ENCODE measurements around the gene TRIB2. TPM values are rescaled to one million over a fixed set of nuclear protein-coding genes. Genes with fewer than 3 reads are reported as not detected.

TRIB2 gene
- total and polyA plus RNA-seq, 5 experiments from 2014 or later = 22.5 to 85.1 (median 30.5) TPM

DNA sequence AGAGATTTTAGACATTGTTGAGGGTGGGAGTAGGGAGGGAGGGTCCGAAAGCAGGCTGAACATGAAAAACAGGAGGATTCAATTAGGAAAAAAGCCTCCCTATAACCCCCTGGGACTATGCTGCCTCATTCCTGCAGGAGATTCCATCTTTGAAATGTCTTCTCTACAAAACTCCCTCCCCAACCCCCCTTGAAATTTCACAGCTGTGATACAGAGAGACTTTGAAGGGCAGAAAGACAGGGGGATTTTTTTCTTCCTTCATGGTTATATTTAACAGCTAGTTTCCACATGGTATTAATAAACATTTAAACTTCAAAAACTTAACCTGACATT is 57.6 kb downstream of the TRIB2 start:
- ATAC-seq (no peak), DNase-seq (no peak)
- peaks cover 0 to 3% (median 1%) of the 10 kb centered on the region in 4 donors for H3K4me1 Mint-ChIP-seq
- POLR2A ChIA-PET = no interaction called here
- no peaks in the 10 kb centered on the region for H3K36me3 Mint-ChIP-seq
- peaks cover 7 to 28% (median 15%) of the 10 kb centered on the region in 5 donors for H3K27me3 Mint-ChIP-seq
- no peak overlapping the region for H3K4me3 Mint-ChIP-seq
- peaks cover 0 to 9% (median 0%) of the 10 kb centered on the region in 9 donors for H3K9me3 Mint-ChIP-seq
- H3K27ac Mint-ChIP-seq = no peak overlapping the region

- Mint-ChIP-seq H3K27ac (no peak overlapping the region), H3K4me3 (no peak overlapping the region), H3K4me1 (peaks cover 4 to 7% (median 6%) of the 10 kb centered on the region in 4 donors), H3K36me3 (no peaks in the 10 kb centered on the region), H3K9me3 (peaks cover 0 to 9% (median 0%) of the 10 kb centered on the region in 9 donors), H3K27me3 (peaks cover 1 to 11% (median 6%) of the 10 kb centered on the region in 5 donors)
- DNase-seq = no peak
- POLR2A ChIA-PET = no interaction called here
- no peak for ATAC-seq
These were observed 59.8 kb downstream of the TRIB2 start for GRCh38 chr2:12776521-12776961.

DNA sequence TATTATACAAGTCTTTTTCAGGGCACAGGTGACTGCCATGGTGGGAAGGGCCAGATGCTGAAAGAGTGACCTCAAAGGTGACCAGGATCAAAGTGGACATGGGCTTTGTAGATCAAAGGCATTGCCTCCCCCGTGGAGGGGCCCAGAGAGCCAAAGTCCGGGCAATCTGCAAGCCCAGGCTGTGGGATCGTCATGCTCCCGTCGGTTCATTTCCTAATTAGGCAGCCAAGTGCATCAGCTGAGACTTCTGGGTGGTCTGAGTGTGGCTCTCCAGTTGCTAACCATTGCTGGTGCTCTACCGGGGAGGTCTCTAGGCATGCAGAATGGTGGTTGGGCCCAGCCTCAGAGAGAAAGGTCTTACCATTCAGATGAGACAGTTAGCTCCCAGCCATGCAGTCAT is 61.6 kb downstream of the TRIB2 start:
- Mint-ChIP-seq H3K27ac (no peak overlapping the region), H3K27me3 (peaks cover 0 to 6% (median under 1%) of the 10 kb centered on the region in 5 donors), H3K36me3 (peaks cover 0 to 3% (median 0%) of the 10 kb centered on the region in 3 donors), H3K4me3 (no peak overlapping the region), H3K4me1 (peaks cover 4 to 7% (median 6%) of the 10 kb centered on the region in 4 donors), H3K9me3 (peaks cover 0 to 9% (median 0%) of the 10 kb centered on the region in 9 donors)
- DNase-seq (no peak), ATAC-seq (no peak)
- POLR2A ChIA-PET = interaction anchor here (0.5 kb wide), 1 partner anchor 10 kb away, joined by 4 read pairs; no protein-coding TSS in a partner anchor

- Mint-ChIP-seq H3K4me1 (peaks cover 4 to 7% (median 6%) of the 10 kb centered on the region in 4 donors), H3K4me3 (no peak overlapping the region), H3K27me3 (peaks cover 0 to 6% (median 0%) of the 10 kb centered on the region in 5 donors), H3K36me3 (peaks cover 0 to 5% (median 0%) of the 10 kb centered on the region in 3 donors), H3K9me3 (peaks cover 0 to 9% (median 0%) of the 10 kb centered on the region in 9 donors), H3K27ac (no peak overlapping the region)
- POLR2A ChIA-PET = interaction anchor here (0.5 kb wide), 1 partner anchor 10 kb away, joined by 4 read pairs; no protein-coding TSS in a partner anchor
- no peak for DNase-seq
- ATAC-seq = no peak
These were observed 62.3 kb downstream of the TRIB2 start for GRCh38 chr2:12778811-12779579.

- Mint-ChIP-seq H3K27me3 (peaks cover 0 to 6% (median 0%) of the 10 kb centered on the region in 5 donors), H3K9me3 (peaks cover 0 to 15% (median 0%) of the 10 kb centered on the region in 9 donors), H3K36me3 (peaks cover 0 to 10% (median 7%) of the 10 kb centered on the region in 3 donors), H3K4me1 (peaks cover 4 to 7% (median 6%) of the 10 kb centered on the region in 4 donors), H3K27ac (no peak overlapping the region), H3K4me3 (no peak overlapping the region)
- no peak for DNase-seq
- no peak for ATAC-seq
- POLR2A ChIA-PET = no interaction called here
These were observed 64.6 kb downstream of the TRIB2 start for GRCh38 chr2:12781329-12781728.

DNA sequence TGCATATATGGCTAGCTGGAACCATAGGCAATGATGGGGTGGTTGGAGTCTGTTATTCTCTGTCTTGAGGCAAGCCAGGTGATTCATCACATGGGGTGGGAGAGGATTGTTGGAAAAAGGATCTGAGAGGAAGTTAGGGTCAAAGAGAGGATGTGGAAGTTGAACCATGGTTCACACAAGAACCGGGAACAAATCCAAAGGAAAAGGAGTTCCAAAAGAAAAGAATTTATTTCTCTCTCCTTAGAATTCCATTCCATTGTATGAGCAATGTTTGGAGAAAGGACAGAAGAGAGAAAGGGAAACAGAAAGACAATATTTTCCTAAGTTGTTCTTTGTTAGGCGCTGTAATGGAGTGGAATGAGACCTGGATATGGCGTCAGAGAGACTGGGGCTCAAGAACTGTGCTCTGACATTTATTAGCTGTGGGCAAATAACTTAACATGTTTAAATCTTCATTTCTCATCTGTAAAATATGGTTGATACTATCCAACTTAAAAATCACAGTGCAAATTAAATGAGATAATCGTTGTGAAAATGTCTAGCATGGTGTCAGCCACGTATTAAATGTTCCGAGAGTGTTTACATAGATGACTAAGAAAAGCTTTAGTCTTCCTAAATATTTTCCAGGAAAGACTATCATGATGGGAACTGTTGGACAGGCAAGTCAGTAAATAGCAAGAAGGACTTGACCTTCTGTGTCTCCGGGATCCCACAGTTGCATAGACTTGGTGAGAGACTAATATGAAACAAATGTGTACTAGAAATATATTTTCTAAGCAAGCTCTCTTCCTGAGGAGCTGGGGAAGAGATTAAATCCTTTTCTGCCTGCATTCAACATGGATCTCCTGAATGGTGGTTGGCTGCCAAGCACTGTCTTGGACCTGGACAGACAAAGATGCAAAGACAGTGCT is 71.4 kb downstream of the TRIB2 start:
- peaks cover 0 to 1% (median 0%) of the 10 kb centered on the region in 4 donors for H3K4me1 Mint-ChIP-seq
- ATAC-seq (no peak), DNase-seq (no peak)
- no peak overlapping the region for H3K4me3 Mint-ChIP-seq
- H3K27ac Mint-ChIP-seq = no peak overlapping the region
- peaks cover 0 to 14% (median 9%) of the 10 kb centered on the region in 3 donors for H3K36me3 Mint-ChIP-seq
- POLR2A ChIA-PET = interaction anchor here (0.6 kb wide), 1 partner anchor 516 kb away, joined by 4 read pairs; no protein-coding TSS in a partner anchor
- H3K9me3 Mint-ChIP-seq = peaks cover 0 to 26% (median 3%) of the 10 kb centered on the region in 9 donors
- peaks cover 0 to 14% (median 4%) of the 10 kb centered on the region in 5 donors for H3K27me3 Mint-ChIP-seq

DNA sequence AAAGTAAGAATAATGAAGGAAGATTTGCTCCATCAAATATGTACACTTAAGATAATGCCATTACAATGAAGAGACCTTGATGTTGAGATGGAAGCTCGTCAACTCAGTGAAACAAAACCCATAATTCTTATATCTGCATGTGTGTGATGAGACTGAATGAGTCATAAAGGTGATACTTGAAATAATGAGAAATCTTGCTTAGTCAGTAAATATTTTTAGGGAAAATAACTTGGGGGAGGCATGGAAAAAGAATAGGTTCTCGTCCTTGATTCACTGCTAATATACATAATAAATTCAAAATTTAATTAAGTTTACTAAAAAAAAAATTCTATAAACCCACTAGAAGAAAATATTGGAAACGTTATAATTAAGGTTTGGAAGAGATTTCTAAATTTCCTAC is 75.2 kb downstream of the TRIB2 start:
- Mint-ChIP-seq H3K4me3 (no peak overlapping the region), H3K9me3 (peaks cover 0 to 6% (median 0%) of the 10 kb centered on the region in 9 donors), H3K36me3 (peaks cover 0 to 2% (median 0%) of the 10 kb centered on the region in 3 donors), H3K4me1 (peaks cover 0 to 1% (median 0%) of the 10 kb centered on the region in 4 donors), H3K27ac (no peak overlapping the region), H3K27me3 (peaks cover 0 to 14% (median 4%) of the 10 kb centered on the region in 5 donors)
- DNase-seq (no peak), ATAC-seq (no peak)
- POLR2A ChIA-PET = no interaction called here

Small RNAs within 50 kb of the gene (microRNA-seq; reads per million reads assigned to microRNA genes)
- gene MIR3125 (ENCODE audit: borderline microRNAs expressed) = not detected

Data from naive thymus-derived CD8-positive, alpha-beta T cell (primary cell).